ENCODE results near the gene SSR4. TPM values are rescaled to one million over a fixed set of nuclear protein-coding genes. Genes with fewer than 3 reads are reported as not detected.

Gene SSR4
- total RNA-seq, 3 donors from 2014 or later (not counting 1 experiment from before 2014, with no cell fraction given): 160 to 280 (median 189) TPM

Other genes starting within 250 kb of the SSR4 start
- gene CCNQ, start 195.5 kb upstream of the SSR4 start, total RNA-seq: 10 to 100 TPM in 2 of 3 donors, 1 to 10 TPM in 1; 9.0 to 17.2 (median 12.5) TPM
- not detected for gene DUSP9, start 147.5 kb upstream of the SSR4 start, total RNA-seq
- gene PNCK, start 120.9 kb upstream of the SSR4 start, total RNA-seq: 1 to 10 TPM in 1 of 3 donors, under 1 TPM in 2; 0.66 to 1.1 (median 0.97) TPM
- 1 to 10 TPM in 2 of 3 donors, under 1 TPM in 1; 0.77 to 2.5 (median 1.4) TPM for gene SLC6A8, start 106.7 kb upstream of the SSR4 start, total RNA-seq
- 100 to 1,000 TPM; 109 to 131 (median 119) TPM for gene BCAP31, start 70.3 kb upstream of the SSR4 start, total RNA-seq
- gene ABCD1, start 69.8 kb upstream of the SSR4 start, total RNA-seq: 10 to 100 TPM; 12.2 to 13.9 (median 13.8) TPM
- 1 to 10 TPM in 2 of 3 donors, not detected in 1; 1.2 to 1.3 TPM for gene PLXNB3, start 30.4 kb upstream of the SSR4 start, total RNA-seq
- not detected for gene SRPK3, start 13.6 kb upstream of the SSR4 start, total RNA-seq
- gene IDH3G, start 293 bp upstream of the SSR4 start, total RNA-seq: 10 to 100 TPM; 70.1 to 76.5 (median 71.1) TPM
- 100 to 1,000 TPM; 101 to 177 (median 157) TPM for gene PDZD4, start 35.9 kb downstream of the SSR4 start, total RNA-seq
- gene L1CAM, start 91.5 kb downstream of the SSR4 start, total RNA-seq: under 1 TPM in 2 of 3 donors, not detected in 1; 0.23 to 0.98 TPM
- not detected for gene AVPR2, start 110.0 kb downstream of the SSR4 start, total RNA-seq
- 100 to 1,000 TPM; 352 to 398 (median 384) TPM for gene ARHGAP4, start 131.6 kb downstream of the SSR4 start, total RNA-seq
- gene NAA10, start 140.4 kb downstream of the SSR4 start, total RNA-seq: 10 to 100 TPM; 63.4 to 82.3 (median 73.1) TPM
- 10 to 100 TPM; 14.3 to 17.1 (median 15.2) TPM for gene RENBP, start 150.0 kb downstream of the SSR4 start, total RNA-seq
- gene HCFC1, start 177.2 kb downstream of the SSR4 start, total RNA-seq: 10 to 100 TPM; 65.2 to 76.7 (median 67.5) TPM
- 1 to 10 TPM; 1.2 to 4.3 (median 1.4) TPM for gene TMEM187, start 178.1 kb downstream of the SSR4 start, total RNA-seq
- gene IRAK1, start 225.2 kb downstream of the SSR4 start, total RNA-seq: 100 to 1,000 TPM in 2 of 3 donors, 10 to 100 TPM in 1; 87.5 to 114 (median 107) TPM